ENCODE measurements around the gene ZNF674.
"Not testable (repeated sequence)": the region's sequence is repeated elsewhere in the genome, so short reads cannot be mapped to it uniquely, and the experiment has no call there.

ZNF674 gene

DNA sequence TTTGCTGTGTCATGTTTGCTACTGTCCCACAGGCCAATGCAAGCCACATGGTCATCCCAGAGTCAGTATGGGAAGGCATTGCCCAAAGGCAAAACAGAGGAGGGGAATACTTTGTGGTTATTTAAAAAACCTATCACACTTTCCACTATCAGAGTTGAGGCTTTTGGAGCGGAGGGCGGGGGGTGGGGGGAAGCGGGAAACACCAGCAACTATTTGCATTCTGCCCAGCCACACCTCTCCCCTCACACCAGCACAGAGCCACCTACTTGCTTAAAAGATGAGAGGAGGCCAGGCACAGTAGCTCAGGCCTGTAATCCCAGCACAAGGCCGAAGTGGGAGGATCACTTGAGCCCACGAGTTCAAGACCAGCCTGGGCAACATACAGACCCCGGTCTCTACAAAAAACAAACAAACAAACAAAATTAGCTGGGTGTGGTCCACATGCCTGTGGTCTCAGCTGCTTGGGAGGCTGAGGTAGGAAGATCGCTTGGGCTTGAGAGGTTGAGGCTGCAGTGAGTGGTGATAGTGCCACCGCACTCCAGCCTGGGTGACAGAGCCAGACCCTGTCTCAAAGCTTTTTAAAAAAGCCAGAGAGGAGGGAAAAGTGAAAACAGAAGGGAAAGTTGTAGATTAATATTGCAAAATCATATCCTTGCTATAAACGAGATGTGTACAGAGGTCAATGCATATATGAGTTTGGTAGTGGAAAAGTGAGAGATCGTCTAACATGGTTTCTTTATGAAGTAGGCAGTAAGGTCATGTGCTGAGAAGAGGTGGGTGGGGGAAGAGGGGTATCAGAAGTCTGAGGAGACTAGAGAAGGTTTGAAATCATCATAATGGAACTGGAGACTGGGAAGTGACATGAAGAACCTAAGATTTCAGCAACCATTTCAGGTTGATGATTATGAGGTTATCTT, 26.5 kb upstream of the ZNF674 start:
- DNase-seq = no peak

DNA sequence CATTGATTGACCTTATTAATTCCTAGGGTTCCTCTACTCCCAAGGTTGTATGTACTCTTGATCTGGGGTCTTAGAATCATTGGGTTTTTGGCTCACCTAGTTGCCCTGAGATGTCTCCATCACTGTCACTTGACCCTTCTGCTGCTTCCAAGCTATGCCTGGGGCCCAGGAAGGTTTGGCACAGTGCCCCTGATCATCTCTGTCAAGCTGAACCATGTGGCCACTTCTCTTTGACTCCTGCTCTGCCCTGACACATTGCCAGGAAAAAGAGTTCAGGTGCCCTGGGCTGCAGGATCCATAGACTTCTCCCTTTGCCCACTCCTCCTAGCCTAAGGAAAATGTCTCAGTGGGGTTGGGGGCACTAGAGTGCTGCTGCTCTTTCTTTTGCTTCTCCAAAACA, 24.4 kb upstream of the ZNF674 start:
- DNase-seq = no peak

DNA sequence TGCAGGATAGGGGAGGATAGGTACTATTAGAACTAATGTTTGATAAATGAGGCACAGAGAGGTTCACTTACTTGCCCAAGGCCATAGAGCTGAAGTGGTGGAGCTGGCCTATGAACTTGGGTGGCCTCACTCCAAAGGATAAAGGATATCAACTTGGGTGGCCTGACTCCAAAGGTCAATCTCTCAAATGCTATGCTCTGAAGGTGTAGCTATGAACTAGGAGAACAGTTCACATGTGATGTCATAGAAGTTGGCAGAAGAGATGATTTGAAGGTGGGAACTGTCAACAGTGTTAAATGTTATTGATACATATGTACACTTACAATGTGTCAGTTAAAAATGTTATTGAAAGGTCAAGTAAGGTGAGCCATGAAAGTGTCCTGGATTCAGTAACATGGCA, 22.2 kb upstream of the ZNF674 start:
- DNase-seq = no peak

DNA sequence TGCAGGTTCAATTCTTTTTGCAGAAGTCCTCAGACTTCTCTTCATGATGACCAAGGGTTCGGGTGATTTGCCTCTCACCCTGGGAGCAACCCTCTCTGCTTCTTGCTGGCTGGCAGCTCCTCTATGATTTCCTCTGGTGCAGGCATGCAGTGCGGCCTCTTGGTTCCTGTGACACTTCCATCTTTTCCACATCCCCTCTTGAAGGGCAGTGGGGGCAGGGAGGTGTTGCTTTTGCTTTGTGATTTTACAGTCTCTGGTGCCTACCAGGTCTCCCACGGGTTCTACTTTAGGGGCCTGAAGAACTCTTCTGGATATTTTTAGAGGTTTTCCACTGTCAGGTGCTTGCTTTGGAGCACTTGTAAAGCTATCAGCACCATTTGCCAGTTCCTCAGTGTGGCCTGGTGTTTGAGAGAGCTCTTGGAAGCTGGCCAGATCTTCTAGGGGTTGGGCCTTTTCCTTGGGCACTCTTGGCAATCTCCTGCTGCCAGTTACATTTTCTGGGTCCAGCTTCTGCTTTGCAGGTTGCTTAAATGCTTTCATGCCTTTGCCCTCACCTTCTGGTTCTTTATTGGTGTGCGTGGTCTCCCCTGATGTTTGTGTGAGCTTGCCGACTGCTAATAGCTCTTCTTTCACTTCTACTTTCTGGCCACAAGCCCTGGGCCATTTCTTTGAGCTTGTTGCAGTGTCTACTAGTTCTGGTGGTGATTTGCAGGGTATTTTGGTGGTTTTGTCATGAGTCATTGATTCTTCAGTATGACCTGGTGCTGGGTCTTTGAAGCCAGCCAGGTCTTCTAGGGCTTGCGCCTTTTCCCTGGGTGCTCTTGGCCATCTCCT, 16.8 kb upstream of the ZNF674 start:
- DNase-seq = peak in 8 of 56 donors; percentile 0 to 12 (median 2)

DNA sequence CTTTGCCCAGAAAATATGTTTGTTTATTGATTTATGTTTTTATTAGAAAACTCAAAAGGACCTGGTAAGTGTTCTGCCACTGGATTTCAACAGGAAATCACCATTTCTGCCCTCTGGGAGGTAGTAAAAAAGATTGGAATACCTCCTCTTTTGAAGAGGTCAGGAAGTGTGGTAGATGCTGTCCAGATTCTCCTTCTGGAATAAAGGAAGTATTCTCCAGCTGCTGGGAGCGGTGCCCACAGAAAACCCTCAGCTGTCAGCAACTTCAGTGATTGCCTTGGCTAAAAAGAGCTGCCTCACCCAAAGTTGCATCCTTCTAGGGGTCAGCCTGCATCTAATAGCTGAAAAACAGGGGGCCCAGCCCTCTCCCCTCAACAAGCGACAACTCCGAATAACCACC, 13.8 kb upstream of the ZNF674 start:
- no peak for DNase-seq

DNA sequence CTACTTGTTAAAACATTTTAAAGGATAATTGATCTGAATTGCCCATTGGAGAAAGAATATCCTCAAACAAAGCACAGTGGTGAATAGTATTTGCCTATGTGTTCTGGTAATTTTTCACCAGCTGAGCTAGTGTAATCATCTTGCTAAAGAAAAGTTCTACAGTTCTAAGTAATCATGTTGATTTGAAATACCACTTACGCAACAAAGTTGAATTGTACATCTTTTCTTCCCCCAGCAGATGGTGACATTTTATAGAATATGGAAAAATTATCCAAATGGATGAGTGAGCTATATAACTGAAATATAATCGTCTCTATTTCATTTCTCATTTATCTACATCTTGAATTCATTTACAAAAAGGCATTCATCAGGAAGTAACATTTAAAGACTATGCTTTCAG, 9.7 kb upstream of the ZNF674 start:
- no peak for DNase-seq

DNA sequence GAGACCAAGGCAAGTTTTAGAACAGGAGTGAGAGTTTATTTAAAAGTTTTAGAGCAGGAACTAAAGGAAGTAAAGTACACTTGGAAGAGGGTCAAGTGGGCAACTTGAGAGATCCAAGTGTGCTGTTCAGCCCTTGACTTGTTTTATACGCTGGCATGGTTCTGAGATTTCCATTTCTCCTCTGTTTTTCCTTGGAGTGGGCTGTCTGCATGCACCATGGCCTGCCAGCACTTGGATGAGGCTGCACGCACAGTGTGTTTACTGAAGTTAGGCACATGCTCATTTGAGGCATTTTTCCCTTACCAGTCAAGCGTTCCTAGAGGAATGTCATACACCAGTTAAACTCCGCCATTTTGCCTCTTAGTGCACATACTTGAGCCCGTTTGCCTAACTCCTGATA, 8.7 kb upstream of the ZNF674 start:
- DNase-seq = no peak

DNA sequence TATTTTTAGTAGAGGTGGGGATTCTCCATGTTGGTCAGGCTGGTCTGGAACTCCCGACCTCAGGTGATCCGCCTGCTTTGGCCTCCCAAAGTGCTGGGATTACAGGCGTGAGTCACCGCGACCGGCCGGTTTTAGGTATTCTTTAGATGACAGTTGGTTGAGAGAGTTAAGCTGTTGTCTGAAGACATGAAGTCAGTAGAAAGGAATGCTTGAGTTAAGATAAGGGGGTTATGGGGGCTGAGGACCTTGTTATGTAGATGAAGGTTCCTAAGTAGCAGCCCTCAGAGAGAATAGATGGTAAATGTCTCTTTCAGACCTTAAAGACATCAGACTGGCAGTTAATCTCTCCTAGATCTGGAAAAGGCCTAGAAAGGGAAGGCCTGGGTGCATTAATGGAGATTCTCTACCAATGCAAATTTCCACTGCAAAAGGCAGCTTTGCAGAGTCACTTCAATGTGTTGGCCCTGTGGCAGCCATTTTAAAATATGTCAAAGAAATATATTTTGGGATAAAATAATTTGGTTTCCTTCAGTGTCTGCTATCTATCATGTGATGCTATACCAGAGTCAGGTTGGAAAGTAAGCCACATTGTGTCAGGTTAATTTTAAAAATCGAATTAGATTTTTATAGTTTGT, 6.4 kb upstream of the ZNF674 start:
- DNase-seq = no peak

DNA sequence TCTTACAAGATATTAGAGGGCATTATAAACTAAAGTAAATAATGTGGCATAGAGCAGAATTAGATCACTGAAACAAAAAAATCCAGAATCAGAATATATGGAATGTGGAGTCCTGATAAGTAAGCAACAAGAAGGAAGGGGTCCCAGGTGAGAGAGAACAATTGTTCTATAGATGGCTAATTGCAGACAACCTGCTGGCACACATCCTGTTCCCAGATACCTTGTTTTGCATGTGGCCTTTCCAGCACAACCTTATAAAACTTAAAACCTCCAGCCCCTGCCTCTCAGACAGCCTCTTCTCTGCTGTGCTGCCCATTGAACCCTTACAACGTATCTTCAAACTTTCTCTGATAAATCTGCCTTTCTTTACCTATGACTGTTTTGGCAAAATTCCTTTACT, 4.7 kb upstream of the ZNF674 start:
- DNase-seq = no peak

DNA sequence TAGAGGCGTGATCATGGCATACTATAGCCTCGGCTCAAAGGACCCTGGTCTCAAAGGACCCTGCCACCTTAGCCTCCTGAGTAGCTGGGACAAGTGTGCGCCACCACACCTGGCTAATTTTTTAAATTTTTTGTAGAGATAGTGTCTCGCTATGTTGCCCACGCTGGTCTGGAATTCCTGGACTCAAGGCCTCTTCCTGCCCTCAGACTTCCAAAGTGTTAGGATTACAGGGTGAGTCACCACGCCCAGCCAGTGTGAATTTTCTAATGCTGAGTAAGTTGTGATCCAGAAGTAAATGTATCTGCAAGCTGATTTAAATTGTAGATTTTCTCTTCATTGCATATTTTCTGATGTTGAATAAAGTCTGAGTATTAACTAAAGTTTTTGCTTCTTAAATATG, 2.6 kb upstream of the ZNF674 start:
- no peak for DNase-seq

DNA sequence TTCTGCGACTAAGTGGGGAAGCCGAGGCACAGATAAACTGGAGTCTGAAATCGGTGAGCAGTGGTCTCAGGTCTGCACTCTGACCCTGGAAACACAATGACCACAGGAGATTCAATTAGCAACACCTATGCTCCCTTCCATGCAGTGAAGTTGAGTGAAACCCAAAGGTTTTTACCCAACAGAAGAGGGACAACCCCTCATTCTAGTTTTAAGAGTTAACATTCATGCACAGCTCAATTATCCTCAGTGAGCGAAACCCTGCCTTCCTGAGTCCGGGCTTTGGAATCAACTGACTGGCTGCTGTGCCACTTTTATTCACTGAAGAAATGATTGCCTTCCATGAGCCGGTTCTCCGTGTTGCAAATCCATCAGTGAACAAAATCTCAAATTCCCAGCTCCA, 694 bp downstream of the ZNF674 start:
- DNase-seq = not testable (repeated sequence)

DNA sequence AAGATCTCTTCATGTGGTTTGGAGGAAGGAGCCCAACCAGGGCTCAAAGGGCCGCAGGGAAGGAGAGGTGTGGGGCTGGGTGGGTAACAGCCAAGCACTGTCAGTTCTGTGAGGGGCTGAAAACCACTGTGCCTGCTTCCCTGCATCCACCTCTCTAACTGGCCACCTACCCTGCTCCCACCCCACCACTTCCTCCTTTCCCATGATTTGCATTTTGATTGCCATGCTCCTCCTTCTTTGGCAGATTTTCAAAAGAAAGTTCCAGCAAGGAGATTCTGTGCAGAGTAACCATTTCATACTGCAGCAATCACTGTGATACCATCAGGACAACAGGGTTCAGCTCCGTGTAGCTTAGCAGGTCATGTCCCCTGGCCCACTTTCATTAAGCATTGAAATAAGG, 1.8 kb downstream of the ZNF674 start:
- DNase-seq = no peak

DNA sequence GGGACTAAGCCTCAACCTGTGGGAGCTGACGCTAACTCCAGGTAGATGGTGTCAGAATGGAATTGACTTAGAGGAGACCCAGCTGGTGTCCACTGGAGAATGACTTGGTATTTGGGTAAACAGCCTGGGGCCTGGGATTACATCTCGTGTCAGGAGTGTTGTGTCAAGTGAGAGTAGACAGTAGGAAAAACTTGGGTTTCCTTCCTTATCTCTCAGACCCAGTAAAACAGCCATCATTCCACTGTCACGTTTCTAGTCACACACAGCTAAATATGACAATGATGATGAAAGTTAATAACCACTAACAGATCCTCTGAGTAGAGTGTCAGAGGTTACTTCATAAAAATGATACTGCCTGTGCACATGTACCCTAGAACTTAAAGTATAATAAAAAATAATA, 13.8 kb downstream of the ZNF674 start:
- DNase-seq = no peak

DNA sequence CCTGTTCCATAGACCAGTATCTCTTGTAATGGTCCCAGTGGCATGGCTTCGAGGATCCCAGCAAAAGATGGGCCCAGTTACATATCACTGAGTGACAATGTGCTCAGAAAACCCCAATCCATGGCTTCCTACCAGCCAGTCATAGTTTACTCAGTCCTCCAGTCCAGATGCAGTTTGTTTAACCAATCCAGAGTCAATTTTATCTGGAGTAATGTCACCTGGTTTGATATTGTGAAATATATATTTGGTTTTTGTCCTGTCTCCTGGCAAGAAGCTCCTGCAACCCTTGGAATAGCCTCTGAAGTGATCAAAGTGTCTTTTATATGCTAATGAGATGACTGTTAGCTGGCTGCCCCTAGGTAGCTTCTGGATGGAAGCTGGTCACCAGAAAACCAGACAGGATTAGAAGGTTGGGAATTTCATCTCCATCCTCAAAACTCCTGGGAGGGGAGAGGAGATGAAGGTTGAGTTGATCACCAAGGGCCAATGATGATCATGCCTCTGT, 14.8 kb downstream of the ZNF674 start:
- not testable (repeated sequence) for DNase-seq

DNA sequence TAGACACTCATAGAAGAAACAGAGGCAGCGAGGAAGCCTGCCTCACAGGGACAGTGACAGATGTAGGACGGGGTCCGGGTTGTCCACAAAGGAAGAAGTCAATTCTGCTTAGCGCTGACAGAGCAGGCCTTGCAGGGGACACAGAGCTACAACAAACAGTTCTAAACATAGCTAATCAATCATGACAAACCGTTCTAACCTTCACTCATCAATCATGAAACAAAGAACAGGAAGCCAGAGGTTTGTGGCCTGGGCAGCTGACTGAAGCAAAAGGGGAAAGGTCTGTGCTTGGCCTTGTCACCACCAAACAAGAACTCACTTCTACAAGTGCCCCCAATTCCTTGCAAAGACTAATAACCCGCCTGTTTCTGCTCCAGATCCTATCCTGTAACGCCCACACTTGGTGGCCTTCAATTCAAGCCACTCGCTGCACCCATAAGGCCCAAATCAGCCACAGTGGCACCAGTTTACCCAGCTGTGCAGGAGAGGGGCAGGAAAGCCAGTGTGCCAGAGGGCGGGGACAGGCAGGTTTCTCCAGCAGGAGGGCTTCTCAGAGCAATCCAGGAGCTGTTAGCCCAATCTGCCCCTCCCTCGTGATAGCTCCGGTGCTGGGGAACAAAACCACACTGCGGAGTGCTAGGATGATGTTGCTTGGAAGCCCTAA, 15.3 kb downstream of the ZNF674 start:
- not testable (repeated sequence) for DNase-seq

DNA sequence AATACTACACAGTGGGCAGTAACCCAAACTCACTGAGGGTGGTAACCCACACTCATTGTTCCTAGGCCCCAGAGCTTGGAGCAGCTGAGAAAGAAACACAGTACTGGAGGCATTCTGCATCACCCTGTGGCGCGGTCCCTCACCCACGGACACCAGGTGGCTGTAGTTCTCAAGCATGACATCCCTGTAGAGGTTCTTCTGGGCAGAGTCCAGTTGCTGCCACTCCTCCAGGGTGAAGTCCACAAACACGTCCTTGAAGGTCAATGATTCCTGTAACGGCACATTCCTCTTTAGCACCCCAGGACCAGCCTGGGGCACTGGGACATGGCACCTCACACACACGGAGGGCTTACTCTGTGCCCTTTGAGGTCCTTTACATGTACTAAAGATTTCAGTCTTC, 16.6 kb downstream of the ZNF674 start:
- not testable (repeated sequence) for DNase-seq

DNA sequence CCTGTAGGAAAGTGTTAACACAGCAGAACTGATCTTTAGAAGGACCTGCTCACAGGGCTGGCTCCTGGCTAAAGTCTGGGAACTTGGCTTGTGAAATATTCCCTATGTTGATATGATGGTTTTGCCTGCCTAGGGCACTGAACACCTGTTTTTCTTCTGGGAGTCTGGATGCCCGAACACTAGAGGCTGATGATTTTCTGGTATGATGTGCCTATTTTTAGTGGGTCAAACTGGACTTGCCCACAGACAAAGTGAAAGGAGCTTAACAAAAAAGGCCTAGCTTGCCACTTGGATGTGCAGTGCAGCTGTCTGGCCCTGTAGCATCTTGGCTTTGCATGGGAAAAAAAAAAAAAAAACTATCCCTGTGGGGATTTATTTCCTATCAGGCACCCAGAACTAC, 39.1 kb downstream of the ZNF674 start:
- no peak for DNase-seq

DNA sequence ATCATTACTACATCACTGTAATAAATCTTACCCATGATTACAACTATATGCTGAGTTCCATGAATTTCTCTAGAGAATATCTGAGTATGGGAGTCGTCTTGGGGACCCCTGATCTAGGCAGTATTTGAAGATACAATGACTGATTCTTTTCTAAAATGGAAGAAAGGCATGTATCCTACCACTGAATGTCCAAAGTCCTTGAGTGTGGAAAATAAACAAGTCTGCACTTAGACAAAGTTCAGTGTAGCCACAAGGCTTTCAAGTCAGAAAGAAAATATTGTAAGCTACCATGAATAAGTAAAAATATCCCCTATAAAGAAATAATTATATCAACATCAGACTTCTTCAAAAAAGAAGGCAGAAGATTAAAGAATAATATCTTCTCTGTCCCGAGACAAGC, 42.4 kb downstream of the ZNF674 start:
- no peak for DNase-seq

DNA sequence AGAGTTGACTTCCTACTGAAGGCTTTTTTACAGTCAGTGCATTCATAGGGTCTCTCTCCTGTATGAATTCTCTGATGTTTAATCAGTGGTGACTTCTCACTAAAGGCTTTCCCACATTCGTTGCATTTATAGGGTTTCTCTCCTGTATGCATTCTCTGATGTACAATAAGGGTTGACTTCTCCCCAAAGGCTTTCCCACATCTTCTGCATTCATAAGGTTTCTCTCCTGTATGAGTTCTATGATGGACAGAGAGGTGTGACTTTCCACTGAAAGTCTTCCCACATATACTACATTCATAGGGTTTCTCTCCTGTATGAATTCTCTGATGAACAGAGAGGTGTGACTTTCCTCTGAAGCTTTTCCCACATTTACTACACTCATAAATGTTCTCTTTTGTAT, 45.2 kb downstream of the ZNF674 start:
- DNase-seq = no peak

DNA sequence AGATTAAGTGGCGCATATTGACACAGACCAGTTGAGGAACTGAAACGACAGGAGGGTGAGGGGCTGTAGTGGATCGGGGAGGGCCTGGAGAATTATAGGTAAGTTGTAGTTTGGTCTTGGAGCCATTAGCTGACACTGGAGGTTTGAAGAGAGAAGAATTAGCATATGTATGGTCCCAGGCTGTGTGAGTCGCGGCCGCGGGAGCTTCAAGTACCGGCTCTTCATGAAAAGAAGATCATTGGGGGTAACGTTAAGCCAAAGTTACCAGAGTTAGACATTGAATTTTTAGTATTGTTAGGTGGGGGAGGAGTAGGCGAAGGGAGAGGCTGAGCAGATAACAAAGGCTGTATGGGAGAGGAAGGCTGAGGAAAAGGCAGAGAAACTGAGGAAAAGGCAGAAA, 56.5 kb downstream of the ZNF674 start:
- DNase-seq = no peak

DNA sequence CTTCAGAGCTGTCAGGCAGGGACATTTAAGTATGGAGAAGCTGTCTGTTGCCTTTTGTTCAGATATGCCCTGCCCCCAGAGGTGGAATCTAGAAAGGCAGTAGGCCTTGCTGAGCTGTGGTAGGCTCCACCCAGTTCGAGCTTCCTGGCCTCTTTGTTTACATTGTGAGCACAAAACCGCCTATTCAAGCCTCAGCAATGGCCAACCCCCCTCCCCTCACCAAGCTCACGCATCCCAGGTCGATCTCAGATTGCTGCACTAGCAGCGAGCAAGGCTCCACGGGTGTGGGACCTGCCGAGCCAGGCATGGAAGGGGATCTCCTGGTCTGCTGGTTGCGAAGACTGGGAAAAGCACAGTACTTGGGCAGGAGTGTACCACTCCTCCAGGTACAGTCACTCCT, 59.3 kb downstream of the ZNF674 start:
- no peak for DNase-seq
